Osteoblast (primary cell): ENCODE measurements around the gene RNF167. TPM values are rescaled to one million over a fixed set of nuclear protein-coding genes. Genes with fewer than 3 reads are reported as not detected.

Experiments used
- DNase-seq: peaks from one replicate; pipeline ENCODE4 v3.0.0; 2011; ENCODE audit warnings: low spot score, mixed read lengths; ENCODE audit not compliant: insufficient read length; ENCODE audit errors: missing footprints
- H2AFZ ChIP-seq: 2 replicates; pipeline ENCODE4 v1.6.0; 2011; ENCODE audit warnings: mild to moderate bottlenecking, low read length
- H3K27ac ChIP-seq: 2 replicates; pipeline ENCODE4 v1.5.1; 2011; ENCODE audit warnings: mild to moderate bottlenecking, low read depth, low read length, moderate library complexity
- H3K27me3 ChIP-seq: 2 replicates; pipeline ENCODE4 v1.6.0; 2012; ENCODE audit warnings: mild to moderate bottlenecking, control low read depth, inconsistent platforms, low read length, moderate library complexity; ENCODE audit not compliant: insufficient read depth
- H3K36me3 ChIP-seq: 2 replicates; pipeline ENCODE4 v1.5.1; 2011; ENCODE audit warnings: mild to moderate bottlenecking, low read length, control low read depth, moderate library complexity; ENCODE audit not compliant: insufficient read depth
- H3K4me1 ChIP-seq: 2 replicates; pipeline ENCODE4 v1.5.1; 2011; ENCODE audit warnings: mild to moderate bottlenecking, low read length, control low read depth, moderate library complexity; ENCODE audit not compliant: insufficient read depth
- H3K4me2 ChIP-seq: 2 replicates; pipeline ENCODE4 v1.6.0; 2011; ENCODE audit warnings: mild to moderate bottlenecking, low read length; ENCODE audit not compliant: insufficient read depth
- H3K4me3 ChIP-seq: fragments of 200-600 bp; sonication (generic); 3 replicates; pipeline ENCODE4 v1.5.1; 2012; ENCODE audit warnings: mild to moderate bottlenecking, low read length, inconsistent platforms; ENCODE audit not compliant: insufficient read depth
- H3K79me2 ChIP-seq: 2 replicates; pipeline ENCODE4 v1.6.0; 2012; ENCODE audit warnings: mild to moderate bottlenecking, low read length, control low read depth, inconsistent platforms; ENCODE audit not compliant: insufficient read depth
- H3K9me3 ChIP-seq: 2 replicates; pipeline ENCODE4 v1.5.1; 2011; ENCODE audit warnings: low read depth, low read length, control low read depth
- H4K20me1 ChIP-seq: 2 replicates; pipeline ENCODE4 v1.6.0; 2012; ENCODE audit warnings: mild to moderate bottlenecking, low read length, control low read depth; ENCODE audit not compliant: insufficient read depth
- total RNA-seq: library from RNA; depleted of rRNA; stranded (reverse); fragments of >200 nt; gene quantifications from 2 replicates; pipeline ENCODE4 v1.2.3, GENCODE V29; 2012
- TF ChIP-seq, protein P1 (sequence below): IDR thresholded peaks from 2 replicates; pipeline ENCODE4 v1.5.1; 2011; ENCODE audit warnings: mild to moderate bottlenecking, low read depth, low read length, moderate library complexity; ENCODE audit errors: extremely low read depth

RNF167 gene
- total RNA-seq, 1 donor: 25.3 TPM

DNA sequence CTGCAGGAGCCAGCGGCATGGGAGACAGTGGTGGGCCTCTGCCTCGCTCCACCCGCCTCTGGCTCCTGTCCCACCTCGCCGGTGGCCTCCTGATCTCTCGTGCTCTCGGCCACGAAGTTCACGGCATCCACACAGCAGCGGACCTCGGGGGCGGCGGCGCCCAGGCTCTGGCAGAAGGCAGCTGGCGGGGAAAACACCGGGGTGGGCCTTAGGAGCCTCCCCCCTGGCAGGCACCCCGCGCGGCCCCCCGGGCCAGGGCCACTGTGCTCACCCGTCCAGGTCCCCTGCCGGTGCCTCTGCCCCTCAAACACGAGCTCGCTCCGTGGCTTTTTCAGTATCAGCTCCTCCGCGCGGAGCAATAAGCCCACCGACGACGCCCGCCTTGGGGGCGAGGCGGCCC lies 41.1 kb upstream of the RNF167 start:
- H3K27me3 ChIP-seq: no peaks in the 10 kb centered on the region
- no peak overlapping the region for H2AFZ ChIP-seq
- peaks cover 17% of the 10 kb centered on the region for H3K4me1 ChIP-seq
- peak overlapping the region; percentile 85 for H3K4me2 ChIP-seq
- H3K9me3 ChIP-seq: no peaks in the 10 kb centered on the region
- no peak for DNase-seq
- H3K36me3 ChIP-seq: peaks cover 26% of the 10 kb centered on the region
- peaks cover 8% of the 10 kb centered on the region for H4K20me1 ChIP-seq
- TF ChIP-seq, protein P1, sequence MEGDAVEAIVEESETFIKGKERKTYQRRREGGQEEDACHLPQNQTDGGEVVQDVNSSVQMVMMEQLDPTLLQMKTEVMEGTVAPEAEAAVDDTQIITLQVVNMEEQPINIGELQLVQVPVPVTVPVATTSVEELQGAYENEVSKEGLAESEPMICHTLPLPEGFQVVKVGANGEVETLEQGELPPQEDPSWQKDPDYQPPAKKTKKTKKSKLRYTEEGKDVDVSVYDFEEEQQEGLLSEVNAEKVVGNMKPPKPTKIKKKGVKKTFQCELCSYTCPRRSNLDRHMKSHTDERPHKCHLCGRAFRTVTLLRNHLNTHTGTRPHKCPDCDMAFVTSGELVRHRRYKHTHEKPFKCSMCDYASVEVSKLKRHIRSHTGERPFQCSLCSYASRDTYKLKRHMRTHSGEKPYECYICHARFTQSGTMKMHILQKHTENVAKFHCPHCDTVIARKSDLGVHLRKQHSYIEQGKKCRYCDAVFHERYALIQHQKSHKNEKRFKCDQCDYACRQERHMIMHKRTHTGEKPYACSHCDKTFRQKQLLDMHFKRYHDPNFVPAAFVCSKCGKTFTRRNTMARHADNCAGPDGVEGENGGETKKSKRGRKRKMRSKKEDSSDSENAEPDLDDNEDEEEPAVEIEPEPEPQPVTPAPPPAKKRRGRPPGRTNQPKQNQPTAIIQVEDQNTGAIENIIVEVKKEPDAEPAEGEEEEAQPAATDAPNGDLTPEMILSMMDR: no peak
- H3K27ac ChIP-seq: peak overlapping the region; percentile 33
- peak overlapping the region; percentile 72 for H3K4me3 ChIP-seq
- no peaks in the 10 kb centered on the region for H3K79me2 ChIP-seq

DNA sequence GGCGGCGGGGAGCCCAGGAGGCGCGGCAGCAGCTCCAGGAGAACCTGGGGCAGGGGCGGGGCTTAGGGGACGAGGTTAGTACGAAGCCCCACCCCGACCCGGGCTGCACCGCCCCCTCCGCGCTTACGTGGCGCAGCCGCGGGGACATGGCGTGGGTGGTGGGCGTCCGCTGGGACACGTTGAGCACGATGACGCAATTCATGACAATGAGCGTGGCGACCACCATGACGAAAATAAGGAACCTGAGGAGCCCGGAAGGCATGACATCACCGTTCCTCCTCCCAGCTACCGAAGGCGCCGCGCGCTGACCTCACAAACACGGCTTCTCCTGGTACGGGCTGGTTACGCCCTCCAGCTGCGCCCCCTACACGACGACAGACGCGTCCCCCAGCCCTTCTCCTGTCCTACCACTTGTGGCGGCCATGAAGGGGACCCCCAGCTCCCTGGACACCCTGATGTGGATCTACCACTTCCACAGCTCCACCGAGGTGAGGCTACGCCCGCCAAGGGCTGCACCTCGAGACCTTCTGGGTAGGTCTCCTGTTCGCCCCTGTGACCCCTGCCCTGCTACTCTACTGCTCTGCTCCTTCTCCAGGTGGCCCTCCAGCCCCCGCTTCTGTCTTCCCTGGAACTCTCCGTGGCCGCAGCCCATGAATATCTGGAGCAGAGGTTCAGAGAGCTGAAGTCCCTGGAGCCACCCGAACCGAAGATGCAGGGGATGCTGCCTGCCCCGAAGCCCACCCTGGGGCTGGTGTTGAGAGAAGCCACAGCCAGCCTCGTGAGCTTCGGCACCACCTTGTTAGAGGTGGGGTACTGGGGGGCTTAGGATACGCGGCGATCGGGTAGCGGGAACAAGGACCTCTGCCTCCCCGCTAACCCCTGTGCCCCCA lies 40.5 kb upstream of the RNF167 start, which contains the start of gene C17orf107:
Gene C17orf107, plus strand, starts transcription at position 196 of the 890 bp plus-strand sequence. Its CDS starts 227 bp downstream, at position 423.
- peak within 1 kb of the TSS; percentile 87 for H2AFZ ChIP-seq
- peaks cover 17% of the 10 kb centered on the region for H3K4me1 ChIP-seq
- H3K36me3 ChIP-seq: peaks cover 21% of the 10 kb centered on the region
- H3K27ac ChIP-seq: peak within 1 kb of the TSS; percentile 56
- H3K4me3 ChIP-seq: peak within 1 kb of the TSS; percentile 72
- H3K4me2 ChIP-seq: peak within 1 kb of the TSS; percentile 85
- H3K9me3 ChIP-seq: no peaks in the 10 kb centered on the region
- peaks cover 8% of the 10 kb centered on the region for H4K20me1 ChIP-seq
- no peaks in the 10 kb centered on the region for H3K79me2 ChIP-seq
- peak; percentile 97 for DNase-seq
- TF ChIP-seq, protein P1: no peak
- peaks cover 4% of the 10 kb centered on the region for H3K27me3 ChIP-seq

DNA sequence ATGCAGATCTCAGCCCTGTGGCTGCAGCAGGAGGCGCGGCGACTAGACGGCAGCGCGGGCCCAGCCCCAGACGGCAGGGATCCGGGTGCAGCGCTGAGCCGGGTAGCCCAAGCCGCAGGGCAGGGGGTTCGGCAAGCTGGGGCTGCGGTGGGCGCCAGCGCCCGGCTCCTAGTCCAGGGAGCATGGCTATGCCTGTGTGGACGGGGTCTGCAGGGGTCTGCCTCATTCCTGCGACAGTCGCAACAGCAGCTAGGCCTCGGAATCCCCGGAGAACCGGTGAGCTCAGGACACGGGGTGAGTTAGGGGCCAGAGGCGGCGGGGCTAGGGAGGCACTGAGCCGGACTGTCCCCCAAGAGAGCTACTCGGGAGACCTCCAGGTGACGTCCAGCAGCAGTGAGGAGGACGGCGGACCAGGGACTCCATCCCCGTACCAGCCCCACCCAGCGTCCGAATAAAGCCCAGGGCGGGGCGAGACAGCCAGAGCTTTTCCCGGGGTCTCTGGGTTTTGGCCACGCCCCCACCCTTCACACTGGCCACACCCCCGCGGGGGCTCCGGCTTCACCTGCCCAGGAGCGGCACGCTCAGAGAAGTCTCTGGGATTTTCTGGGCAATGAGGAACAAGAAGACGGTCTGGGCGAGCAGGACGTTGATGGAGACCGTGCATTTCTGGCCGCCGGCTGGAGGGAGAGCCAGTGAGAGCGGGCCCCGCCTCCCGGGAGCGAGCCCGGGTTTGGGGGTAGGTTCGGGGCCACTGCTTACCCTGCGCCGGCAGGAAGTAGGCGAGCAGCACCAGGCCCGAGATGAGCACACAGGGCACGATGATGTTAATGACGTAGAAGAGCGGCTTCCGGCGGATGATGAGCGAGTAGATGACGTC lies 39.6 kb upstream of the RNF167 start:
- Histone ChIP-seq H3K79me2 (no peaks in the 10 kb centered on the region), H3K4me1 (peaks cover 17% of the 10 kb centered on the region), H3K9me3 (no peaks in the 10 kb centered on the region), H2AFZ (no peak overlapping the region), H3K4me2 (peak overlapping the region; percentile 85), H3K4me3 (peak overlapping the region; percentile 72), H4K20me1 (peaks cover 10% of the 10 kb centered on the region), H3K36me3 (peaks cover 17% of the 10 kb centered on the region), H3K27ac (no peak overlapping the region), H3K27me3 (peaks cover 8% of the 10 kb centered on the region)
- DNase-seq: peak; percentile 80
- TF ChIP-seq, protein P1: no peak
